K562 (cell line): ENCODE results near the gene YJEFN3. TPM values are rescaled to one million over a fixed set of nuclear protein-coding genes. Genes with fewer than 3 reads are reported as not detected.

ENCODE experiments used
- L3MBTL2 ChIP-seq: fragments of 450-650 bp; IDR thresholded peaks from 2 replicates; pipeline ENCODE4 v1.6.1; 2016; ENCODE audit warnings: mild to moderate bottlenecking, moderate library complexity
- MGA ChIP-seq: fragments of 450-650 bp; IDR thresholded peaks from 2 replicates; pipeline ENCODE4 v1.6.1; 2016; ENCODE audit warnings: mild to moderate bottlenecking, moderate library complexity
- UBTF ChIP-seq, 2 experiments: IDR thresholded peaks; 2 replicates each; pipeline ENCODE4 v1.6.1; 2012; ENCODE audit warnings: improper control_type of control experiment in 2 of 2, low read depth in 2 of 2, low read length in 2 of 2, borderline replicate concordance in 1 of 2
- ZBTB33 ChIP-seq: sonication (generic); formaldehyde crosslinking; IDR thresholded peaks from 2 replicates; pipeline ENCODE4 v1.8.1; 2023; ENCODE audit warnings: mild to moderate bottlenecking, missing genetic modification reagents
- ZFP36 ChIP-seq: fragments of 150-350 bp; IDR thresholded peaks from 2 replicates; pipeline ENCODE4 v1.6.1; 2018; ENCODE audit warnings: low read length, low read depth; ENCODE audit not compliant: partially characterized antibody
- ZNF740 ChIP-seq, 3 experiments: fragments of 200-800 bp in 1 of 3; sonication (Bioruptor generic) in 1 of 3; sonication (generic) in 1 of 3; formaldehyde crosslinking in 1 of 3; IDR thresholded peaks; 2 replicates each; pipeline versions ENCODE4 v1.6.1 to v1.8.0; 2016 to 2022; ENCODE audit warnings: mild to moderate bottlenecking in 2 of 3, missing compliant biosample characterization in 2 of 3, missing genetic modification characterization in 2 of 3, missing genetic modification reagents in 1 of 3
- polyA plus RNA-seq, 8 experiments: library from polyadenylated mRNA; depleted of rRNA in 4 of 8; stranded (reverse) in 5 of 8; unstranded in 3 of 8; fragments of >200 nt; fragmentation: Nextera tagmentation in 2 of 8; fragmentation: Illumina TruSeq in 1 of 8; extraction: Ambion mirVana in 2 of 8; extraction: Trizol in 1 of 8; gene quantifications; 2 replicates each; pipeline versions ENCODE4 v1.2.1 to v1.2.3, GENCODE V29; 2011 to 2014; ENCODE audit warnings: inconsistent platforms in 1 of 8, missing spikeins in 1 of 8
- total RNA-seq, 7 experiments: library from RNA; depleted of rRNA in 6 of 7; stranded (reverse); fragments of >200 nt in 6 of 7; fragmentation: Illumina TruSeq in 2 of 7; extraction: Trizol in 2 of 7; gene quantifications; 2 replicates each; pipeline versions ENCODE4 v1.2.1 to v1.2.3, GENCODE V29; 2011 to 2021; ENCODE audit warnings: low replicate concordance in 1 of 7

YJEFN3 gene
- total and polyA plus RNA-seq, 9 of the 15 experiments (the other 6 are each of a cell fraction or from before 2014, with no cell fraction given), result 0.04 to 5.8 (median 1.3) TPM; not detected in 1

GRCh38 chr19:19531951-19532805 is 3.5 kb downstream of the YJEFN3 start (continued):
- TF ChIP-seq UBTF (IDR thresholded peaks at IDR 0.05; ENCODE audit: borderline replicate concordance in 1 of 2, low read depth in 2 of 2, low read length in 2 of 2) (0 out of 4 replicates have a peak, but pooled peaks of 1 of the 2 experiments have one; percentile 40), ZBTB33 (CRISPR knock-in tag) (no peak), MGA (no peak), L3MBTL2 (peak; percentile 68), ZNF740 (CRISPR knock-in tag; IDR thresholded peaks at IDR 0.05) (no peak), ZNF740 (tag; IDR thresholded peaks at IDR 0.05) (no peak), ZFP36 (no peak)
